Hematopoietic multipotent progenitor cell treated with erythropoietin and hydrocortisone succinate and interleukin-3 and kit ligand, for 15 days (in vitro differentiated cells): ENCODE results near the gene EEA1.
"Not testable (repeated sequence)": the region's sequence is repeated elsewhere in the genome, so short reads cannot be mapped to it uniquely, and the experiment has no call there.

ENCODE experiments used
- DNase-seq: peaks from one replicate; pipeline ENCODE4 v3.0.0-alpha.2; 2015; ENCODE audit warnings: low spot score

The EEA1 gene

GRCh38 chr12:92928962-92929915, at the start of gene EEA1:
TSS of gene EEA1 (minus strand) at chr12:92929295. CDS start at chr12:92929066, 229 bp downstream.
- DNase-seq = peak; percentile 96

- DNase-seq = no peak
These were observed 49.5 kb upstream of the EEA1 start for GRCh38 chr12:92978607-92979006.

- DNase-seq = no peak
These were observed 48.2 kb upstream of the EEA1 start for GRCh38 chr12:92977326-92977725.

DNA sequence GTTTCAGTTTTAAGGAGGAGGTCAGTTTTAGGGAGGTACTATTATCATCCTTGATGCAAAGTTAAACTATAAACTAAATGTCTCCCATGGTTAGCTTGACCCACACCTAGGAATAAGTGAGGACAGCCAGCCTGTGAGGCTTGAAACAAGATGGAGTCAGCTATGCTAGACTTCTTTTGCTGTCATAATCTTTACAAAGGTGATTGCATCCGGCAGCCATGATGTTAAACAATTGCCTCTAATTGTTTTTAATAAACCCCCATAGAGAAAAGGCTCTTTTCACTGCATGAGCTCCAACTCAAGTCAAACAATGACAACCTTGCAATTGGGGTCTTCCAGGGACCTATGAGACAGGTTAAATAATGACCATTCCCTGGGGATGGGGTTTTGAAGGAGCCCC, 45.7 kb upstream of the EEA1 start:
- no peak for DNase-seq

- DNase-seq = no peak
These were observed 44.5 kb upstream of the EEA1 start for GRCh38 chr12:92973614-92974013.

DNA sequence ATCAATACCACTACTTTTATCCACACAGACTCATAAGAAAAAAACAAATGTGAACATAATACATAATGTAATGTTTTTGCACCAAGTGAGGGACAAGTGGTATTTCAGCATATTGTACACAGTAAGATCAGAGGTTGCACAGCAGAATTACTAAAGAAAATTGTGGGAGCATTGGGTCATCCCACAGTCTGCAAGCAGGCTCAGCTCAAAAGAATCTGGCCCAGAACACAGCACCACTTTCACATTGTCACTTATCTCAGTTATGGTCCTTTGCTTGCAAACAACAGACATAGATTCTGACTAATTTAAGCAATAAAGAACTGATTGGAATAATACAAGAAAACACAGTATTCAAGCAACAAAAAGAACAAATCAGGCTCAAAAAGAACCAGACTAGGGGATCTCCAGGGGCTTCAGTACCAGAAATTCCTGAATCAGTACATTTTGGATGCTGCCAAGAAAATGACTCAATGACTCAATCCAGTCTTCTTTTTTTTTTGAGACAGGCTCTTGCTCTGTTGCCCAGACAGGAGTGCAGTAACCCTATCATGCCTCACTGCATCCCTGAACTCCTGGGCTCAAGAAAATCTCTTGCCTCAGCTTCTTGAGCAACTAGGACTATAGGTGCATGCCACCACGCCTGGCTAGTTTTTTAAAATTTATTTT, 42.9 kb upstream of the EEA1 start:
- no peak for DNase-seq

DNA sequence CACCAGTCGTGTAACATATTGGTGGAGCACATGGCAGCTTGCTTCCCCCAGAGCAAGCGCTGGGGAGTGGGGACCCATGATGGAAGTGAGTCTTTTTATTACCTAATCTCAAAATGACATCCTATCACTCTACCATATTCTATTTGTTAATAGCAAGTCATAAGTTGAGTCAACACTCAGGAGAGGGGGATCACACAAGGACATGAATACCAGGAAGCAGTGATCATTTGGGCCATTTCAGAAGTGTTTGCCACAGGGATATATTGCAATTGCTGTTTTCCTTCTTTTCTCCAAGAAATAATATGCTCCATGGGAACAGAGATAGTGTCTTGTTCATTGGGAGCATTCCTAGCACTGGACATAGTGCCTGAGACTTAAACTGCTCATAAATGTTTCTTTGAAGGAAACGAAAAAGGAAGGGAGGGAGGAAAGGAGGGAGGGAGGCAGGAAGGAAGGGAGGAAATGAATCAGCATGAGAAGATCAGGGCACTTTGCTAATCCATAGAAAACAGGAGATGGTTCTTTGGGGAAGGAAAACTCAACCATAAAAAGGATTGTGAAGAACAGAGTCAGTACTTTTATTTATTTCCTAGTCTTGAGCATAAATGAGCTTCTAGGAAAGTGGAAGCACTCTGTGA, 39.2 kb upstream of the EEA1 start:
- no peak for DNase-seq

DNA sequence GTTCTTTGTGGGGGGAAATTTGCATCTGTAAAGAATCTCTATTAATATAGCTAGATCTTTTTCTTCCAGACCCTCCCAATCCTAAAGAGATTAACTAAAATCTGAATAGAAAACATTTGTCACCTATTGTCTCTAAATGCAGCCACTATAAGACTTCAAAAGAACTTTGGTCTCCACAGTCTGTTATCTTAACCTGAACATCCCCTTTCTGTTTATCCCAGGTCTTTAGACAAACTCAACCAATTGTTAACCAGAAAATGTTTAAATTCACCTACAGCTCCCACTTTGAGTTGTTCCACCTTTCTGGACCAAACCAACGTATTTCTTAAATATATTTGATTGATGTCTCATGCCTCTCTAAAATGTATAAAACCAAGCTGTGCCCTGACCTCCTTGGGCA, 35.3 kb upstream of the EEA1 start:
- DNase-seq = not testable (repeated sequence)

DNA sequence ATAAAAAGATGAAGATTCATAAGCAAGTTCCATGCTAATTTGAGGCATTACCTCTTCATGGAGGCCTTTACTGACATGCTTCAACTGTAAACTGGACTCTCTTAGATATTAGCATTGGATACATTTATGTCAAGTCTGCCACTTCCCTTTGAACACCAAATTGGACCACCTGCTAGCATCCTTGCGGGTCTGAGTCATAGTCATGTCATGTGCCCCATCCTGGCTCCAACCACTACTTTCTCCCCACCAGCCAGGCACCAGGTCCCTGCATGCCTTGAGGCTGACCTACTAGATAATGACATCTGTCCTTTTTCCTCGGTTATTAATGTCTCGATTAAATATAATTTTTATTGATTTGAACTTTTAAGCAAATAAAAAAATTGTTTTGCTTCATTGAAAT, 32.9 kb upstream of the EEA1 start:
- DNase-seq = no peak

GRCh38 chr12:92955997-92956663, 27.0 kb upstream of the EEA1 start:
- DNase-seq = no peak

DNA sequence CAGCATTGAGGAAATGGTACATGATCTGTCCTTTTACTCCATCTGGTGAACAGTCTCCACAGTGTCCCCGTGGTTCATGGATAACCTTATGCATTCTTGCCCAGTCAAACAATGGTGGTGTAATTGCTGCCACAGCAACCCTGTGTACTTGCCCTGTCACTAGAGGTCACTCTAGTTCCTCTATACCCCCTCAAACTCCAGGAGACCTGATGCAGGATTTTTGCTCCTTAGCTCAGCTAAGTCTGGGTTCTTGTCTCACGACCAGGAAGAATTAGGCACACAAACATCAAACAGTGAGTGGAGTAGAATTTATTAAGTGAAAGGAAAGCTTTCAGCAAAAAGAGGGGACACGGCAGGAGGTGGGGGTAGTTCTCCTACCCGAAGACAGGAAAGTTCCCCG, 24.7 kb upstream of the EEA1 start:
- no peak for DNase-seq

- DNase-seq = no peak
These were observed 23.3 kb upstream of the EEA1 start for GRCh38 chr12:92952394-92952793.

DNA sequence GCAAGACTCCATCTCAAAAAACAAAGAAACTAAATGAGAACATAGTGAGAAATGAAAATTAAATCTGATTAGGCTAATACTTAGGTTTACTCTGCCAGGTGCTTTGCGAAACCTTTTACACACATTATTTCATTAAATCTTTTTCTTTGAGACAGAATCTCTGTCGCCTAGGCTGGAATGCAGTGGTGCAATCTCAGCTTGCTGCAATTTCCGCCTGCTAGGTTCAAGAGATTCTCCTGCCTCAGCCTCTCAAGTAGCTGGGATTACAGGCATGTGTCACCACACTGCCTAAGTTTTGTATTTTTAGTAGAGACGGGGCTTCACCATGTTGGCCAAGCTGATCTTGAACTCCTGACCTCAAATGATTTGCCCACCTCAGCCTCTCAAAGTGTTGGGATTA, 21.9 kb upstream of the EEA1 start:
- no peak for DNase-seq

DNA sequence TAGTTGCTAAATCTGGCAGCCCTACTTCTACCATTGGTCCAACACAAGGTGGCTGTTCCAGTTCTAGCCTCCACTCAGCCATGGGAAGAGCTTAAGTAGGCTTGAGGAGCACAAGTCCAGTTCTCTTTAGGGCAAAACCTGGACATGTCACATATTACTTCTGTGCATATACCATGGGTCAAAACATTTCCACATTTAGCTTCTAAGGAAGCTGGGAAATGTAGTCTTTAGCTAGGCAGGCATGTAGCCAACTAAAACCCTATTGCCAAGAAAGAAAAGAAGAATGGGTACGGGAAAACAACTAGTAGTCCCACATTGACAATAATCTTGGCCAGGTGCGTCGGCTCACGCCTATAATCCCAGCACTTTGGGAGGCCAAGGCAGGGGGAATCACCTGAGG, 20.9 kb upstream of the EEA1 start:
- no peak for DNase-seq

GRCh38 chr12:92949466-92949865, 20.4 kb upstream of the EEA1 start:
- DNase-seq = no peak

GRCh38 chr12:92947589-92948215, 18.6 kb upstream of the EEA1 start:
- no peak for DNase-seq

DNA sequence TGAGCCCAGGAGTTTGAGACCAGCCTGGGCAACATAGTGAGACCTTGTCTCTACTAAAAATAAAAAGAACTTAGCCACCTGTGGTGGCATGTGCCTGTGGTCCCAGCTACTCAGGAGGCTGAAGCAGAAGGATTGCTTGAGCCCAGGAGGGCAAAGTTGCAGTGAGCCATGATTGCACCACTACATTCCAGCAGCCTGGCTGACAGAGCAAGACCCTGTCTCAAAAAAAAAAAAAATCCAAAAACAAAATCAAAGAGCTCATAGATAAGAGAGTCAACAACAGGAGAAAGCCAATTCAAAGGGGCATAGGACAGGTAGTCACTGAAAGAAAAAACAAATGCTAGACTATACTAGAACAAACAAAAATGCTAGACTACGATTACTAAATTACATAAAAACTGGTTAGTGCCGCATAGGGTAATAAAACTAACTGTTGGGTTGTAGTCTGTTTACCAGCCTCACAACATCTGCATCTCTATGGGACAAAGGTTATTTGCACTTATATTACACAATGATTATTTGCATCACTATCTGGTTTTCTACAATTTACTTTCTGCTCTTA, 16.6 kb upstream of the EEA1 start:
- DNase-seq = no peak

GRCh38 chr12:92943482-92944250, 14.6 kb upstream of the EEA1 start:
- DNase-seq = no peak

DNA sequence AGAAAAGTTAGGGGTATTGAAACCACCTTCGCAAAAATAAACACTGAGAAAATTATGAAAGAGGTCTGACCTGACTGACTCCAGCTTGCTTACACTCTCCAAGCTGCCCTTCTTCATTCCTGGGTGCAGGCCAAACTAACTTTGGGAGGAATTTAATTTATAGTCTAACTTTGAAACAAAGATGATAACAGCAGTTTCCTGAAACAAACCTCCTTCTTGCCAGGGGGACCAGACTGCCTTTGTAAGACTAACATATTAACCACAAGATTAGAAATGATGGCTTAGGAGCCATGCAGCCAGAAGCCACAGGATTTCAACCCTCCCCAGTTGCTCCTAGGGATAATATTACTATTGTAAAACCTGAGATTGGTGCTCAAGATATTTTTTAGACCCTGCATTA, 13.8 kb upstream of the EEA1 start:
- no peak for DNase-seq

- no peak for DNase-seq
These were observed 10.0 kb upstream of the EEA1 start for GRCh38 chr12:92939116-92939515.

DNA sequence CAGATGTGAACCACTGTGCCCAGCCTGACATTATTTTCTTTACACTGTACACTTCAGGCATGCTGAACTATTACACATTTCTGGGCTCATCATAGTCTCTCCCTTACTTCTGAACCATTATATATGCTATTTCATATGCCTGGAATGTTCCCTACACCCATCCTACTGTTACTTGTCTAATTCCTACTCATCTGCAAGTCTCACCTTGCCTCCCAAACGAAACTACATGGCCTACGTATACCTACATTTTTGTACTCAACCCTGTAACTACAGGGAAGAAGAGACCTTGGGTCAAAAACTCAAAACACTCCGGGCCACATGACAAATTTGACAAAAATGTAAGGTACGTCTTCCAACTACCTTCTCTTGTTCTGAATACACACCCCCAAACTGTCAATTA, 9.5 kb upstream of the EEA1 start:
- no peak for DNase-seq
